HEK293T (cell line): ENCODE measurements around the gene ARPC1B.

ENCODE experiments used
- ARNT ChIP-seq: fragments of 450-650 bp; IDR thresholded peaks from 2 replicates; pipeline ENCODE4 v1.6.1; 2017; ENCODE audit warnings: mild to moderate bottlenecking
- BHLHE40 ChIP-seq: fragments of 450-650 bp; IDR thresholded peaks from 2 replicates; pipeline ENCODE4 v1.6.1; 2016; ENCODE audit warnings: mild to moderate bottlenecking, moderate library complexity, borderline replicate concordance
- CTBP1 ChIP-seq: fragments of 450-650 bp; IDR thresholded peaks from 2 replicates; pipeline ENCODE4 v1.6.1; 2016; ENCODE audit warnings: borderline replicate concordance
- FOXA1 ChIP-seq: fragments of 450-650 bp; IDR thresholded peaks from 2 replicates; pipeline ENCODE4 v1.6.1; 2016; ENCODE audit warnings: mild to moderate bottlenecking
- FOXK2 ChIP-seq: fragments of 450-650 bp; IDR thresholded peaks from 2 replicates; pipeline ENCODE4 v1.6.1; 2016; ENCODE audit warnings: mild to moderate bottlenecking
- FOXM1 ChIP-seq: fragments of 450-650 bp; IDR thresholded peaks from 2 replicates; pipeline ENCODE4 v1.6.1; 2017; ENCODE audit warnings: mild to moderate bottlenecking, borderline replicate concordance
- HDGF ChIP-seq: fragments of 450-650 bp; IDR thresholded peaks from 2 replicates; pipeline ENCODE4 v1.6.1; 2017; ENCODE audit warnings: antibody characterized with exemption, borderline replicate concordance
- LEF1 ChIP-seq: fragments of 450-650 bp; IDR thresholded peaks from 2 replicates; pipeline ENCODE4 v1.6.1; 2017; ENCODE audit warnings: mild to moderate bottlenecking, borderline replicate concordance
- SP1 ChIP-seq: fragments of 450-650 bp; IDR thresholded peaks from 2 replicates; pipeline ENCODE4 v1.6.1; 2017
- SUZ12 ChIP-seq: fragments of 450-650 bp; IDR thresholded peaks from 2 replicates; pipeline ENCODE4 v1.6.1; 2016; ENCODE audit warnings: mild to moderate bottlenecking
- TARDBP ChIP-seq: fragments of 450-650 bp; IDR thresholded peaks from 2 replicates; pipeline ENCODE4 v1.6.1; 2016
- TF ChIP-seq, protein P1 (sequence below): fragments of 450-650 bp; IDR thresholded peaks from 2 replicates; pipeline ENCODE4 v1.6.1; 2016

- TF ChIP-seq FOXK2, result no peak
- TF ChIP-seq CTBP1, result no peak
- TF ChIP-seq, protein P1, sequence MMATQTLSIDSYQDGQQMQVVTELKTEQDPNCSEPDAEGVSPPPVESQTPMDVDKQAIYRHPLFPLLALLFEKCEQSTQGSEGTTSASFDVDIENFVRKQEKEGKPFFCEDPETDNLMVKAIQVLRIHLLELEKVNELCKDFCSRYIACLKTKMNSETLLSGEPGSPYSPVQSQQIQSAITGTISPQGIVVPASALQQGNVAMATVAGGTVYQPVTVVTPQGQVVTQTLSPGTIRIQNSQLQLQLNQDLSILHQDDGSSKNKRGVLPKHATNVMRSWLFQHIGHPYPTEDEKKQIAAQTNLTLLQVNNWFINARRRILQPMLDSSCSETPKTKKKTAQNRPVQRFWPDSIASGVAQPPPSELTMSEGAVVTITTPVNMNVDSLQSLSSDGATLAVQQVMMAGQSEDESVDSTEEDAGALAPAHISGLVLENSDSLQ, result no peak
- TF ChIP-seq FOXM1, result no peak
- TF ChIP-seq SUZ12, result no peak
- no peak for TF ChIP-seq SP1
- no peak for TF ChIP-seq BHLHE40
- no peak for TF ChIP-seq LEF1
- no peak for TF ChIP-seq FOXA1
- TF ChIP-seq HDGF, result no peak
- TF ChIP-seq ARNT, result no peak
- no peak for TF ChIP-seq TARDBP
Observed at GRCh38 chr7:99440195-99440594, 65.7 kb downstream of the ARPC1B start.
